DMS 273 (cell line): Measurements from ENCODE around the gene UPF2.

Experiments used
- DNase-seq: peaks from one replicate; lab custom pipeline; 2025; ENCODE audit not compliant: unreplicated experiment; lab: John Stamatoyannopoulos, UW

Gene UPF2

DNA sequence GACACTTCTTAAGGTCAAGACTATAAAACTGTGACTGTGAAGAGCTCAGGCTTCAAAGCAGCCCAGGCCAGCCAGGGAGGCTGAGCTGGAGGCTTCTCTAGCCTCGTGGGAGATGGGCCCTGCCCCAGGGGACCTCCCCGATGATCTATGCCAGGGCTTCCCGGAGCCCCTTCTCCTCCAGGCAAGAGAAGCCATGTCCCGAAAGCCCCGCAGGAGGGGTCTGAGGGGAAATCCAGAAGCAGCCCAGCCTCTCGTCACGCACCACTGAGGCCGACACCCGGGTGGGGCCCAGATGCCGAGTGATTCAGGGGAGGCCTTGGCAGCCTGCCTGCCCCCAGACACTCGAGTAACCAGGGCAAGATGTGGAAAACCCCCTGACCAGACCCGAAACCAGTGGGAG, 155.8 kb downstream of the UPF2 start:
- DNase-seq, result no peak

DNA sequence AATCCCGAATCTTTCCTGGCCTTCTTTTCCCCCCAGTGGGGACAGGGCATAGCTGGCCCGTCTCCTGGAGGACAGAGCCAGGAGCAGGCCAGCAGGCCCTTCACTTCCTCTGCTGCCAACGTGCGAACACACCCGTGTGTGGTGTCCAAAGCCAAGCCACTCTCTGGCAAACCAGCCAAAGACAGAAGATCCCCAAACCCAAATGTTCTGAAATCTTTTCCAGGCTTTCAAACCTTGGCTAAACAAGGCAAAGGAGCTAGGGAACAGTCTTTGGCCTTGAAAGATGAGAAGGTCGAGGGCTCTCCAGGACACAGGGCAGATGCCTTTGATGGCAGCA, 156.5 kb downstream of the UPF2 start:
- DNase-seq, result no peak

DNA sequence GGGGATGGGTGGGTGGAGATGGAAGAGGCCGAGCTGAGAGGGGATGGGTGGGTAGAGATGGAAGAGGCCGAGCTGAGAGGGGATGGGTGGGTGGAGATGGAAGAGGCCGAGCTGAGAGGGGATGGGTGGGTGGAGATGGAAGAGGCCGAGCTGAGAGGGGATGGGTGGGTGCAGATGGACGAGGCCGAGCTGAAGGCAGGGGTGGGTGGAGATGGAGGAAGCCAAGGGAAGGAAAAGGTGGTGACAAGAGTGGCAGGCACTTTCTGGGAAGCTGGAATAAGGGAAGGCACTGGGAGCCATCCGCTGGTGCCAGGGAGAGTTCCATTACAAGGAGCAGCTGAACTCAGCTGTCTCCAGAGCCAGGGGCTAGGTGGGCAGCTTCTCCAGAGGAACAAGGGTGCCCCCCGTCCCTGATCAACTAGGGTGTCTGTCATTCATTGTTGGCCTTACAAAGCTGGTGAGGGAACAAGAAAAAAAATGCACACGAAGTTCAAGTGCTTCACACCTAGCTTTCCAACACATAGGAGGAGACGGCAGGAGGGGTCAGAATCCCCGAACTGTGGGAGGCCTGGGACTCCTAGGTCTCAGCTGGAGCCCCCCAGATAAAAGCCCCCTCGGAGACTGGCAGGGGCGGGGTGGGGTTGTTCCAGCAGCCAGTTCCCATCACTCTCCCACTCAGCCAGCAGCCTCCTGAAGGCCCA, 157.0 kb downstream of the UPF2 start:
- DNase-seq, result no peak

DNA sequence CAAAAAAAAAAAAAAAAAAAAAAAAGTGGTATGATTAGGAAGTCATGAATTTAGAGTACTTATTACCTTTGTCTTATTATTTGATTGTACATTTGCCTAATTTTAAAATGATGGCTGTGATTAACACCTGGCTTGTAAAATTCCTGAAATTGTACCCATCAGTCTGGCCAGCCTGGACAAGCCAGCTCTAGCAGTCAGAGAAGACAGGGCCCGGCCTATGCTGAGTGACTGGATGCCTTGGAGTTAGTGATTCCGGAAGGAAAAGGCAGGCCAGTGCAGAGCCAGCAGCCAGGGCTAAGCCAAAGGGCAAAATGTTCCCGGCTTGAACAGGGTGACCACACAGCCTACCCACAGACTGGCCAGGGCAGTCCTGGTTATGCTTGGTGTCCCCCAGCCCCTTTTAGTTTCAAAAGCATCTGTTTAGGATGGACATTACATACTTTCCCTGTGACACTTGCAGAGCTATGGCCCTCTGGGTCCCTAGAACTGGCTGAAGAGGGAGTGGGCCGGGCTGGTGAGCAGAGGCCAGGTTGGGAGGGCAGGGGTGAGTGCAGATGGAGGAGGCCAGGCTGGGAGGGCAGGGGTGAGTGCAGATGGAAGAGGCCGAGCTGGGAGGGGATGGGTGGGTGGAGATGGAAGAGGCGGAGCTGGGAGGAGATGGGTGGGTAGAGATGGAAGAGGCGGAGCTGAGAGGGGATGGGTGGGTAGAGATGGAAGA, 157.7 kb downstream of the UPF2 start:
- no peak for DNase-seq

DNA sequence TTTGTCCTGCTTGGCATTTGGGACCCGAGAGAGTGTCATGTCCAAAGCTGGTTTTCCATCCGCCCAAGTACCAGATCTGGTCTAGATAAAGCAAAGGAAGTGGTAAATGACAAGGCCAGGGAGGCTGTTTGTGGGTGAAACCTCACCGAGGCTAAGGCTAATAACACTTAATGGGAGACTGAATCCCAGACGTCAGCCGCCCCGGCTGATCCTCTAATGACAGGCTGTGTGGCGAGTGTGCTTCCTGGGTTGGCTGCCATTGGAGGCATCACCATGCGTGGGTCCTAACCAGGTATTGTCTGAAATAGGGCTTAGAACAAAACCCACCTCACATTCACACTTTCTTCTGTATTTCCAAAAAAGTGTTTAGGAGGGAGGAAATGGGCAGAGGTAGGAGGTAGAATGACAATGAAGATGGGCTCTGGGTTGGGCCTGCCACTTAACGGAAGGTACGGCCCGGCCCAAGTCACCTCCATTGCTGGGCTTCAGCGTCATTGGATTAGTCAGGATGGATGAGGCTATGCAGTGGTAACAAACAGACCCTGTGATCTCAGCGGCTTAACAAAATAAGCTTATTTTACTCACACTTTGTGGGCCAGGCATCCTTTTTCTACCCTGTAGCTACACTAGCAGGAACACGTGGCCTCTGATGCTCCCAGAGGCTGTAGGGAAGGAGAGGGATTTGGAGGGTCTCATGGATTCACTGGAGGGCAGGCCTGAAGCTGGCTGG, 159.8 kb downstream of the UPF2 start:
- DNase-seq, result no peak

DNA sequence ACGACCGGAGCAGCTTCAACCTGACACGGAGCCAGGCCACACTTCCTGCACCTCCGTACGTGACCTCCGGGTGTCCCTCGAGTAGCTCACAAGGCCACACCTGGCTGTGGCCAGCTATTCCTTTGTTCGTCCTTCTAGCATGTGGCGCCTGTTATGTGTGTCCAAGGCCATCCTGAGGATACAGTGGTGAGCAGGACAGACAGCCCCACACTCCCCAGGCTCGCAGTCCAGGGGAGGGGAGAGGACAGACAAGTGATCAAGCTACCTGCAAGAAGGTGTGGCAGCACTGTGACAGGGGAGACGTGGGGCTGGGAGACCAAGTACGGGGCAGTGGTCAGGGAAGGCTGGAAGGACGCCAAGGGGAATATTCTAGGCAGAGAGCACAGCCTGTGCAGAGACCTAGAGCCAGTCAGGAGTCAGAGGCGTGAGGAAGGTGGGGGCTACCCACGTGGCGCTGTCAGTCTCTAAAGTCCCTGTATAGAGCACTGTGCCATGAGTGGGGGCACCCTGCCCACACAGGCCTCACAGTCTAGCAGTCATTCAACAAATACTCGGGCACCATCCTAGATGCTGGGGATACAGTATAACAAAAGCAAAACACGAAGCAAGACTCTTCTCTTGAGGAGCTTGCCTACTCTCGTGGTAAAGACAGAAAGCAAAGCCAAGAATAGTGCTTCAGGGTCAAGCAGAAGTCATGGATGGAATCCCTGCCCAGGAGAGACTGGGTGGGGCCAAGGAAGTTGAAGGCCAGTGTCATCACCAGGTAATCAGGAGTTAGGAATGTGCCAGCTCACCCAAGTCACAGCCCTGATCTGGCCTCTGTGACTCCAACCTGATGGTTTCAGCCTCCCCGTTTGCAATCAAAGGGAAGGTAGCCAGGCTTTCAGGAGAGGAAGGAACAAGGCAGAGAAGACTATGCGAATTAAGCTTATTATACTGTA, 160.9 kb downstream of the UPF2 start:
- DNase-seq, result peak; percentile 6

DNA sequence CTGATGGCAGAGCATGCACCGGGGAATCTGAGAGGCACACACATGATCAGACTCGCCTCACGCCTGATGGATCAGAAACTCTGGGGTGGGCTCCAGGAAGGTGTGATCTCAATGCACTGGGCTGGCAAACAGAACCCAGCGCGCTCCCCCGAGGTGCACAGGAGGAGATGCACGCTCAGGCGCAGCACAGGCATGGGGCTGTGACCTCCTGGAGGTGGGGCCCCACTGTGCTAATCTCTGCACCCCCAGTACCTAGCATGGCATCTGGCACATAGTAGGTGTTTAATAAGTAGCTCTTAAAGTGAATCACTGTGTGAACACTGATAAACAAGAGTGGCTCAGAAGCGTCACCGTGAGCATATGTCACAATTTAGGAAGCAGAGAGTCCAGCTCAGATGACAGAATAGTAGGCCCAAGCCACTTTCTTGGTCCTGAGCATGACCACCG, 161.6 kb downstream of the UPF2 start:
- no peak for DNase-seq

DNA sequence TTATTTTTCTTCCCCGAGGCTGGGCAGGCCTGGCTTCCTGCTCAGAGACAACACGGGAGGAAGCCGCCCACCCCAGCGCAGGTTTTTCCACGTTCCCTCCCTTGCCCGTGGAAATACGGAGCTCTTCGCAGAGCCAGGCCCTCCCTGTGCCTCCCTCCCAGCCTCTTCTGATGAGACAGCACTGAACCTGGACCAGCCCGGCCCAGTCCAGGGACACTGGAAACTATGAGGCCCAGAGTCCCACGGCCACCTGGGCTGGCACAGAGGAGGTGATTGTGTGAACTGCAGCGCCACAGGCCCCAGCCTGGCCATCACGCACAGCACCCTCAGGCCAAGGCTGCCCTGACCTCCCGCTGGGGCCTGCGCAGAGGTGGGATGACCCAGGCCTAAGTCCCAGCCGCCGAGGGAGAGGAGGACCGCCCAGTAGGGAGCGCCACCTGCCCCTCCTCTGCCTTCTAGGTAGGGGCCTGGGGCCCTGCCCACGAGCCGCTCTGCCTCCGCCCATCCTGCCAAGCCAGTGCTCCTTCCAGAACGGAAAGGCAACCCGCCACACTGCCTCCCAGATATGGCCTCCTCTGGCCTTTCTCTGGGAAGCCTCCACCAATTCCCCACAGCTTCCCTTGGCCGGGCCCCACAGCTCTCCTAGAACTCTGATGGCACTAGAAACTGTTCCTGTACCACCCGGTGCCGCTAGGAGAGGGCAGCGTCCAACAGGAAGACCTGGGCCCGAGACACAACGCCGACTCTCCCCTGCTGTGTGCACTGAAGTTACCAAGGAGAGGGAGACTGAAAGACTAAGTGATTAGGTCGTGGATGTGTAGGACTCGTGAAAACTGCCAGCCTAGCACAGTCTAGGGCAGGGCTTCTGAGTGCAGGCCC, 162.2 kb downstream of the UPF2 start:
- DNase-seq, result no peak

DNA sequence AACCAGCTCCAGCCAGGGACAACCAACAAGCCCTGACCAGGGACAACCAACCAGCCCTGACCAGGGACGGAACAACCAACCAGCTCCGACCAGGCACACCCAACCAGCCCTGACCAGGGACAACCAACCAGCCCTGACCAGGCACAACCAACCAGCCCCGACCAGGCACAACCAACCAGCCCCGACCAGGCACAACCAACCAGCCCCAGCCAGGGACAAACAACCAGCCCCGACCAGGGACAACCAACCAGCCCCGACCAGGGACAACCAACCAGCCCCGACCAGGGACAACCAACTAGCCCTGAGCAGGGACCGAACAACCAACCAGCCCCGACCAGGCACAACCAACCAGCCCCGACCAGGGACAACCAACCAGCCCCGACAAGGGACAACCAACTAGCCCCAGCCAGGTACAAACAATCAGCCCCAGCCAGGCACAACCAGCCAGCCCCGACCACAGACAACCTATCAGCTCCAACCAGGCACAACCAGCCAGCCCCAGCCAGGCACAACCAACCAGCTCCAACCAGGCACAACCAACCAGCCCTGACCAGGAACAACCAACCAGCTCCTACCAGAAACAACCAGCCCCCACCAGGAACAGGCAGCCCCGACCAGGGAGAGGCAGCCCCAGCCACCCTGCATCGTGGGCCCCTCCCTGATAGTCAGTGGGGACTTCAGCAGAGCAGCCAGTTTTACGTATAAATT, 163.1 kb downstream of the UPF2 start:
- no peak for DNase-seq

DNA sequence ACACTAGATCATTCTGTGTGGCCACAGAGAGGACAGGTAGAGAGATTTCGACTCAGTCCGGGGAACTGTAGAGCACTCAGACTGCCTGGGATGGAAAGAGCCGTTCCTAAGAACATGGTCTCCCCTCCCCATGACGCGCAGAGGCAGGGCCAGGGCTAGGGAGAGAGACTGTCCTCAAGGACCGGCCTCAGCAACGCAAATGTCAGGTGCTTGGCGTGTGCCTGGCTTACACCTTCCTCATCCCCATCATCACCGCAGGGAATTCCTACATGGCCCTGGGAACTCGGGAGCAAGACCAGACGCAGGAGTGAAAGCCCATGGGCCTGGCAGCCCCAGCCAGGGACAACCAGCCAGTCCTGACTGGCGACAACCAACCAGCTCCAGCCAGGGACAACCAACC, 163.8 kb downstream of the UPF2 start:
- no peak for DNase-seq

DNA sequence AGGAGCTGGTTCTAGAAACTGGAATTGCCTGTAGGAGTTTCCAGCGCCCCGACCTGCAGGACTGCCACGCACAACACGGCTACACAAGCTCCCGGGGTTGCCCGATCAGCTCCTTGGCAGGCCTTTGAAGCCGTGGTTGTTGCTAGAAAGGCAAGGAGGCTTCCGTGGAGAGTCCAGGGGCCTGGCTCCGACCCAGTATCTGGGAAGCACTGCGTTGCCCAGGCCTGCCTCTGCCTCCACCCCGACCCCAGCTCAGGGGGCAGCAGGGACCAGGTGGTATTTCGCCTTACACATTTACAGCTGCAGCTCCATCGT, 165.1 kb downstream of the UPF2 start:
- DNase-seq, result no peak

DNA sequence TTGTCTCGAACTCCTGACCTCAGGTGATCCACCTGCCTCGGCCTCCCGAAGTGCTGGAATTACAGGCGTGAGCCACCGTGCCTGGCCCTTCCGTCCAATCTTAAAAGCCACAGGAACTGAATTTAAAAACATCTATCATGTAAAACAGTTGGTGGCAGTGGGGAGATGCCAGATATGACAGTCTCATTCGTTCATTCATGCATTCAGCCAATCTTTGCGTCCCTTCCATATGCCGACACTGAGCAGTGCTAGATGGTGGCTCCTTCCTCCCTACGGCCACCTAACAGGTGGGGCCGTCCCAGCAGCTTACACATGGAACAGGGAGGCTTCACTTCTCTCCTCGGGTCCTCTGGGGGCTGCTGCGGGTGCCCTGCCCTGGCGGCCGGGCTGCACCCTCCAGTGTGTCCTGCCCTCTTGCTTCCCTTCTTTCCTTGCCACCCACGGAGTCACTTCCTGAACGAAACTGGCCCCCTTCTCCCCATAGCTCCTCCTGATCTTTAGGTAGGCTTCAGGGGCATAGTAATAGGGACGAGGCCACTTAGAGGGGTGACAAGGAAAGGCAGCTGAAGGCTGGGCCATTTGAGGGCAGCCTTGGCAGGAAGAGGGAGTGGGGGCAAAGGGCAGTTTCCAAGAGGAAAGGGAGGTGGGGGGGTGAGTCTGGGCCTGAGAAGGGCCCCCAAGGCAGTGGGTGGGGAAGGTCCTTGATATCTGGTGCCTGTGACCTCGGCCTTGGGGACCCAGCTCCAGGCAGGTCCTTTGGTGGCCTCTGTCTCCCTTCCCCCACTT, 165.6 kb downstream of the UPF2 start:
- DNase-seq, result no peak

DNA sequence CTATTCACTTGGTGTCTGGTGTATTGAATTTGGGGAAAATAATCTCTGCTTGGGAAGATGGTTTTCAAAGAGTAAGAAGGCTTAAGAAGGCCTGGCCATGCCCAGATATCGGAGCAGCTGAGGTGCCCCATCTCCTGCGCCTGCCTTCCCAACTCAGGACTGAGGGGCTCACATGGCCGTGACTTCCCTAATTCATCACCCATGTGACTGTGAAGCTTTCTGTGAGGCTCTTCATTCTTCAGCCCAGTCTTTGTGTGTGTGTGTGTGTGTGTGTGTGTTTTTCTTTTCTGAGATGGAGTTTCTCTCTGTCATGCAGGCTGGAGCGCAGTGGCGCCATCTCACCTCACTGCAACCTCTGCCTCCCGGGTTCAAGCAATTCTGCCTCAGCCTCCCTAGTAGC, 166.3 kb downstream of the UPF2 start:
- DNase-seq, result no peak

DNA sequence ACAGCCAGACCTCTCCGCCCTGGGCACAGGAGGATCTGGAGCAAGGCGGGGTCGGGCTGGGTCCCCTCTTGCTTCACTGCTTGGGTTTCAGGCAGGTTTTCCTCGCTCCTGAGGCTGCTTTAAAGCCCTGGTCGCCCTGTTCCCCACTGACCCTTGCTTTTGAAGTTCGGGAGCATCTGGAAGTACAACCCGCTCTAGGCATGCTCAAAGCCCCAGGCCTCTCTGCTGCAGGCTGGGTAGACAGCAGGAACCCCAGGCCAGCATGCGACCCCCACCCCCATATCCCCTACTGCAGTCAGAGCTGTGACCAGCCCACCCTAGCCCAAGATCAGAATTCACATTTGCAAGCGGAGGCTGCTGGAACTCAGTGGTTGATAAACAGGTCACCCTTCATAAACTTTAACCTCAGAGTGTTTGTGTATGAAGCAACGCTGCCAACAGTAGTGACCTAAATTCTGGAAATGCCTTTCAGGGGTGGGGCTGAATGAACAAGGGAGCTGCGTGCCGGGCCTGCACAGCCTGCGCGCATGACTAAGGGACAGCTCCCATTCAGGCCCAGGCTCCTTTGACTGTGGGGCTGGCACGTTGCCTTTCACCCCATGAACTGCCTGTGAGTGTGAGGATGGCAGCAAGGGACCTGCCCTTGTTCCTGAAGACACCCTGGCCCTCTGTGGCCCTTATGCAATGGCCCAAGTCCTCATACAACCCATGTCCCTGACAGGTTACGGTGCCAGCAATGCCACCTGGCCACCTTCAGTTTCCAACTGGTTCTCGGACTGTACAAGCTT, 166.9 kb downstream of the UPF2 start:
- no peak for DNase-seq

DNA sequence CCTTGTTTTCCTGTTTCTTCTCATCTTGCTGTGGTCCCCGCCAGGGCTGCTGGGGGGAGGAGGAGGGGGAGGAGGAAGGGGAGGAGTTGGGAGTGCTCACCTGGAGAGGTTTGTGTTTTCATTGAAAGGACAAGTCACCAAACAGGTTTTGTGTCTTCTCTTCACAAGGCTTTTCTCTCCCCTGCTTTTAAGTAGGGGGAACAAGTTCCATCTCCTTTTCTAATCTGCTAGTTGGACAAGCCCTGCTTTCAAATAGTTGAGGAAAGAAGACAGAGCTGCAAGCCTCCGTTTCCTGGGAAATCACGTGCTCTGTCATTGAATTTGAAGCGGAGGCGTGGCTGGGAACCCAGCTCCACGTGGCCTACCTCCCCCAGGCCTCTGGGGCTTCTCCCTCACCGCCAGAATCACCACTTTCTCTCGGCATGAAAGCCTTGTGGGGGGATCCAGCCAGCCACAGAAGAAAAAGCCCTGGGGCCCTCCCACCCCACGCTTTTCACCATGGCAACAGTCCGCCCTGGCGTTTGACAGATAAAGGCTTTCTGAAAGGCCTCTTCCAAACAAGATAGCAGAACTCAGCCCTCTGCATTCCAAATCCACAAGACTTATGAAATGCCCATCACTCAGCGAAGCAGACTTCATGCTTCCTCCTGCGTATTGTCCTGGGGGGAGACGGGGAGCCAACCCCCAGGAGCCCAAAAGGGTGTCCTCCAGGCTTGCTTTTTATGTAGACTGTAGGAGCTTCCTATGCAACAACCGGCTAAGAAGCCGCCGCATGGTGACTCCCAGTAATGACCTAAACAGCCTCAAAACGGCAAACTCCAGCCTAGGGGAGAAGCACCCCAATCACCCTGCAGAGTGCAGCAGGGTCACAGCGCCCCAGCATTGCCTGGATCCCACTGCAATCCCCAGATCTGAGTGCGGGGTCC, 167.8 kb downstream of the UPF2 start:
- peak; percentile 15 for DNase-seq

DNA sequence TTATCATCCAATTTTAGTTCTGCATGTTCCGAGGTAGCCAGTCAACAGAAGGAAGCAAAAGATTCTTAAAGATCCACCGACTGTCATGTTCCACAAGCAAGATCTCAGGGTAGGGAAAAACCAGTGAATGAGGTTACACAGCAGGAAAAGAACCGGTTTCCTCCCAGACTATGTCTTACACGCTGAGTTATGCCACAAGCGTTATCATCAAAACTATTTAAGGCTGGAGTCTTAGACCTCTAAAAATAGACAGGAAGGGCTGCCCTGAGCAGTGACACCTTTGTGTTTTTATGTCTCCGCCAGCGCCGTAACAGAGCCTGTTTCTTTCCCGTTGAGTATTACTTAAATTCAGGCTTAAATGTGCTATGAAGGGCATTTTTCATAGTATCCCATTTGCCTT, 171.1 kb downstream of the UPF2 start:
- no peak for DNase-seq

DNA sequence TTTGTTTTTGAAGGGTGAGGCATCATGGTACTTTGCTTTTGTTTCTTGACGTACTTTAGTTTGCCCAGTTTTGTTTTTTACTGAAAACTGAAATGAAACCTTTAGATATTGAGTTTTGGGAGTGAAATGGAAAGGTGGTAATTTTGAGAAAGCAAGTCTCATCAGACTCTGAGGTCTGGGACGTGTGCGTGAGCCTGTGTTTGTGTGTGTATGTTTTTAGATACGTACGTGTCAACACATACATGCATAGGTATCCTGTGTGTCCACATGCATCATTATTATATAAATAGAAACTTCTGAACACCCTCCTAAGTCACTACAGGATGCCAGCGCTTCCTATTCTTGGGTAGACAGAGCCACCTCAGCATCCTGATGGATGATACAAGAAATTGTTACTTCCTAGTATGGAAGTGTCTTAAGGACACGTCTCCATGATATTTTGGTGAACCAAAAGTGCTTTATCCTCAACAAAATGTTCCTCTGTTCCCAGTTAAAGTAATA, 171.7 kb downstream of the UPF2 start:
- DNase-seq, result no peak
